Naive B cell (primary cell): Measurements from ENCODE around the gene ZNF473. TPM values are rescaled to one million over a fixed set of nuclear protein-coding genes. Genes with fewer than 3 reads are reported as not detected.
"Not testable (repeated sequence)": the region's sequence is repeated elsewhere in the genome, so short reads cannot be mapped to it uniquely, and the experiment has no call there.

Source experiments
- ATAC-seq, 2 donors: fragments of 150-1000 bp; cut with Tn5 transposase; 2 replicates each; pipeline ENCODE4 v1.10.0; 2021; ENCODE audit warnings: low read depth in 2 of 2, mild to moderate bottlenecking in 2 of 2, moderate library complexity in 2 of 2
- DNase-seq: peaks from one replicate; pipeline ENCODE4 v3.0.0; 2022
- H3K27ac Mint-ChIP-seq, 6 donors: one replicate each; pipeline ENCODE4 v1.8.0; 2020 to 2022; ENCODE audit warnings: mild to moderate bottlenecking in 6 of 6, mixed read lengths in 6 of 6, moderate library complexity in 5 of 6, inconsistent platforms in 2 of 6
- H3K27me3 Mint-ChIP-seq, 3 donors: one replicate each; pipeline ENCODE4 v1.8.0; 2021 to 2022; ENCODE audit warnings: mixed read lengths in 3 of 3, mild to moderate bottlenecking in 1 of 3
- H3K36me3 Mint-ChIP-seq, 2 donors: one replicate each; pipeline ENCODE4 v1.8.0; 2020 to 2022; ENCODE audit warnings: mixed read lengths in 2 of 2, inconsistent platforms in 1 of 2, mild to moderate bottlenecking in 1 of 2
- H3K4me1 Mint-ChIP-seq, 3 donors: one replicate each; pipeline ENCODE4 v1.8.0; 2020 to 2022; ENCODE audit warnings: mixed read lengths in 3 of 3, inconsistent platforms in 1 of 3, mild to moderate bottlenecking in 1 of 3, moderate library complexity in 1 of 3
- H3K4me3 Mint-ChIP-seq, 8 donors: one replicate each; pipeline ENCODE4 v1.8.0; 2020 to 2022; ENCODE audit warnings: mild to moderate bottlenecking in 8 of 8, mixed read lengths in 8 of 8, moderate library complexity in 8 of 8, inconsistent platforms in 2 of 8
- H3K9me3 Mint-ChIP-seq, 7 donors: one replicate each; pipeline ENCODE4 v1.8.0; 2020 to 2022; ENCODE audit warnings: mixed read lengths in 7 of 7, mild to moderate bottlenecking in 5 of 7, inconsistent platforms in 2 of 7, moderate library complexity in 1 of 7
- polyA plus RNA-seq, 6 donors: library from polyadenylated mRNA; unstranded; fragments of 300-500 nt; fragmentation: Illumina TruSeq; gene quantifications; one replicate each; pipeline ENCODE4 v1.2.3, GENCODE V29; 2021; ENCODE audit warnings: low read depth in 6 of 6

ZNF473 gene
- polyA plus RNA-seq, 6 donors from 2014 or later, result 3.1 to 8.6 (median 5.4) TPM

- peaks cover 65 to 68% of the 10 kb centered on the region in 2 donors for H3K36me3 Mint-ChIP-seq
- H3K9me3 Mint-ChIP-seq, result peaks cover 19 to 48% (median 33%) of the 10 kb centered on the region in 7 donors
- ATAC-seq (no peak), DNase-seq (no peak)
- no peak overlapping the region for H3K4me3 Mint-ChIP-seq
- H3K4me1 Mint-ChIP-seq, result peaks cover 0 to 8% (median 0%) of the 10 kb centered on the region in 3 donors
- no peak overlapping the region for H3K27ac Mint-ChIP-seq
- no peaks in the 10 kb centered on the region for H3K27me3 Mint-ChIP-seq
These were observed 18.2 kb downstream of the ZNF473 start for GRCh38 chr19:50043967-50044366.

- no peak overlapping the region for H3K4me3 Mint-ChIP-seq
- peak overlapping the region in 1 of 6 donors; percentile 27 for H3K27ac Mint-ChIP-seq
- DNase-seq (no peak), ATAC-seq (no peak)
- H3K36me3 Mint-ChIP-seq, result peaks cover 59 to 60% of the 10 kb centered on the region in 2 donors
- H3K9me3 Mint-ChIP-seq, result peaks cover 19 to 50% (median 33%) of the 10 kb centered on the region in 7 donors
- H3K27me3 Mint-ChIP-seq, result no peaks in the 10 kb centered on the region
- H3K4me1 Mint-ChIP-seq, result peaks cover 0 to 8% (median 2%) of the 10 kb centered on the region in 3 donors
These were observed 19.1 kb downstream of the ZNF473 start for GRCh38 chr19:50044922-50045321.

GRCh38 chr19:50046649-50047503 lies 21.1 kb downstream of the ZNF473 start:
- Mint-ChIP-seq H3K9me3 (peaks cover 19 to 51% (median 33%) of the 10 kb centered on the region in 7 donors), H3K36me3 (peaks cover 43% of the 10 kb centered on the region in 2 donors), H3K27ac (no peak overlapping the region), H3K4me1 (peaks cover 14 to 19% (median 17%) of the 10 kb centered on the region in 3 donors), H3K4me3 (peak overlapping the region in 1 of 8 donors; percentile 65), H3K27me3 (peaks cover 4 to 12% (median 6%) of the 10 kb centered on the region in 3 donors)
- no peak for ATAC-seq
- no peak for DNase-seq

GRCh38 chr19:50047671-50048070 lies 21.9 kb downstream of the ZNF473 start:
- Mint-ChIP-seq H3K36me3 (peaks cover 35% of the 10 kb centered on the region in 2 donors), H3K9me3 (peaks cover 18 to 49% (median 31%) of the 10 kb centered on the region in 7 donors), H3K4me1 (peaks cover 13 to 17% (median 14%) of the 10 kb centered on the region in 3 donors), H3K27me3 (peaks cover 4 to 17% (median 6%) of the 10 kb centered on the region in 3 donors), H3K4me3 (no peak overlapping the region), H3K27ac (peak overlapping the region in 1 of 6 donors; percentile 66)
- DNase-seq (no peak), ATAC-seq (no peak)

- DNase-seq (peak; percentile 73), ATAC-seq (peak; percentile 85 to 88)
- peaks cover 5 to 9% of the 10 kb centered on the region in 2 donors for H3K36me3 Mint-ChIP-seq
These were observed 24.8 kb downstream of the ZNF473 start for GRCh38 chr19:50050406-50051227.

GRCh38 chr19:50051228-50051895 lies 25.6 kb downstream of the ZNF473 start:
- Mint-ChIP-seq H3K4me1 (peaks cover 13 to 17% (median 14%) of the 10 kb centered on the region in 3 donors), H3K27me3 (peaks cover 6 to 17% (median 7%) of the 10 kb centered on the region in 3 donors), H3K9me3 (peaks cover 0 to 28% (median 13%) of the 10 kb centered on the region in 7 donors), H3K27ac (peak overlapping the region; percentile 47 to 94 (median 89)), H3K4me3 (peak overlapping the region; percentile 80 to 95 (median 92))
- not testable (repeated sequence) for DNase-seq, H3K36me3 Mint-ChIP-seq, ATAC-seq

More at GRCh38 chr19:50050406-50051227, 24.8 kb downstream of the ZNF473 start:
- peaks cover 13 to 17% (median 14%) of the 10 kb centered on the region in 3 donors for H3K4me1 Mint-ChIP-seq
- H3K4me3 Mint-ChIP-seq, result peak overlapping the region; percentile 80 to 95 (median 92)
- H3K27ac Mint-ChIP-seq, result peak overlapping the region; percentile 47 to 94 (median 89)
- peaks cover 6 to 17% (median 7%) of the 10 kb centered on the region in 3 donors for H3K27me3 Mint-ChIP-seq
- H3K9me3 Mint-ChIP-seq, result peaks cover 3 to 33% (median 20%) of the 10 kb centered on the region in 7 donors

GRCh38 chr19:50051964-50052363 lies 26.2 kb downstream of the ZNF473 start:
- Mint-ChIP-seq H3K9me3 (peaks cover 0 to 24% (median 12%) of the 10 kb centered on the region in 7 donors), H3K27ac (peak overlapping the region in 2 of 6 donors; percentile 33 to 65), H3K4me1 (peaks cover 13 to 17% (median 14%) of the 10 kb centered on the region in 3 donors), H3K4me3 (peak overlapping the region in 3 of 8 donors; percentile 16 to 91 (median 90)), H3K36me3 (peaks cover 0 to 4% of the 10 kb centered on the region in 2 donors), H3K27me3 (peaks cover 6 to 17% (median 7%) of the 10 kb centered on the region in 3 donors)
- DNase-seq (no peak), ATAC-seq (no peak)

GRCh38 chr19:50053119-50053518 lies 27.3 kb downstream of the ZNF473 start:
- no peak for ATAC-seq
- Mint-ChIP-seq H3K9me3 (peaks cover 0 to 22% (median 15%) of the 10 kb centered on the region in 7 donors), H3K36me3 (peaks cover 0 to 4% of the 10 kb centered on the region in 2 donors), H3K4me3 (no peak overlapping the region), H3K27ac (peak overlapping the region in 2 of 6 donors; percentile 6 to 51), H3K4me1 (peaks cover 13 to 17% (median 14%) of the 10 kb centered on the region in 3 donors), H3K27me3 (peaks cover 6 to 17% (median 7%) of the 10 kb centered on the region in 3 donors)
- no peak for DNase-seq

- H3K4me1 Mint-ChIP-seq, result no peaks in the 10 kb centered on the region
- H3K27ac Mint-ChIP-seq, result no peak overlapping the region
- H3K4me3 Mint-ChIP-seq, result no peak overlapping the region
- ATAC-seq, result no peak
- DNase-seq, result no peak
- no peaks in the 10 kb centered on the region for H3K27me3 Mint-ChIP-seq
- H3K9me3 Mint-ChIP-seq, result peaks cover 0 to 44% (median 33%) of the 10 kb centered on the region in 7 donors
- H3K36me3 Mint-ChIP-seq, result peaks cover 0 to 6% of the 10 kb centered on the region in 2 donors
These were observed 32.6 kb downstream of the ZNF473 start for GRCh38 chr19:50058425-50058824.

- no peak for DNase-seq
- Mint-ChIP-seq H3K4me3 (no peak overlapping the region), H3K27me3 (peaks cover 0 to 1% (median 0%) of the 10 kb centered on the region in 3 donors), H3K9me3 (peaks cover 0 to 41% (median 29%) of the 10 kb centered on the region in 7 donors), H3K4me1 (no peaks in the 10 kb centered on the region), H3K36me3 (peaks cover 0 to 6% of the 10 kb centered on the region in 2 donors), H3K27ac (no peak overlapping the region)
- ATAC-seq, result no peak
These were observed 33.2 kb downstream of the ZNF473 start for GRCh38 chr19:50059045-50059444.

- H3K9me3 Mint-ChIP-seq, result peaks cover 0 to 41% (median 27%) of the 10 kb centered on the region in 7 donors
- H3K4me1 Mint-ChIP-seq, result no peaks in the 10 kb centered on the region
- H3K27ac Mint-ChIP-seq, result no peak overlapping the region
- DNase-seq (no peak), ATAC-seq (no peak)
- peak overlapping the region in 1 of 8 donors; percentile 47 for H3K4me3 Mint-ChIP-seq
- peaks cover 0 to 6% of the 10 kb centered on the region in 2 donors for H3K36me3 Mint-ChIP-seq
- peaks cover 1 to 10% (median 4%) of the 10 kb centered on the region in 3 donors for H3K27me3 Mint-ChIP-seq
These were observed 34.3 kb downstream of the ZNF473 start for GRCh38 chr19:50060107-50060506.

GRCh38 chr19:50061650-50062049 lies 35.8 kb downstream of the ZNF473 start:
- H3K36me3 Mint-ChIP-seq, result peaks cover 0 to 6% of the 10 kb centered on the region in 2 donors
- H3K4me1 Mint-ChIP-seq, result no peaks in the 10 kb centered on the region
- no peak overlapping the region for H3K27ac Mint-ChIP-seq
- H3K9me3 Mint-ChIP-seq, result peaks cover 0 to 39% (median 27%) of the 10 kb centered on the region in 7 donors
- peaks cover 9 to 21% (median 13%) of the 10 kb centered on the region in 3 donors for H3K27me3 Mint-ChIP-seq
- no peak for ATAC-seq
- H3K4me3 Mint-ChIP-seq, result peak overlapping the region in 1 of 8 donors; percentile 5
- DNase-seq, result no peak
